GM18909 (cell line): ENCODE data around the gene PIK3IP1.
"Not testable (repeated sequence)": the region's sequence is repeated elsewhere in the genome, so short reads cannot be mapped to it uniquely, and the experiment has no call there.

ENCODE experiments used
- ATAC-seq: cut with Tn5 transposase; IDR thresholded peaks from one replicate; pipeline ENCODE4 v1.9.1; 2021; ENCODE audit warnings: mild to moderate bottlenecking; ENCODE audit not compliant: unreplicated experiment, poor library complexity

PIK3IP1 gene, protein sequence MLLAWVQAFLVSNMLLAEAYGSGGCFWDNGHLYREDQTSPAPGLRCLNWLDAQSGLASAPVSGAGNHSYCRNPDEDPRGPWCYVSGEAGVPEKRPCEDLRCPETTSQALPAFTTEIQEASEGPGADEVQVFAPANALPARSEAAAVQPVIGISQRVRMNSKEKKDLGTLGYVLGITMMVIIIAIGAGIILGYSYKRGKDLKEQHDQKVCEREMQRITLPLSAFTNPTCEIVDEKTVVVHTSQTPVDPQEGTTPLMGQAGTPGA

DNA sequence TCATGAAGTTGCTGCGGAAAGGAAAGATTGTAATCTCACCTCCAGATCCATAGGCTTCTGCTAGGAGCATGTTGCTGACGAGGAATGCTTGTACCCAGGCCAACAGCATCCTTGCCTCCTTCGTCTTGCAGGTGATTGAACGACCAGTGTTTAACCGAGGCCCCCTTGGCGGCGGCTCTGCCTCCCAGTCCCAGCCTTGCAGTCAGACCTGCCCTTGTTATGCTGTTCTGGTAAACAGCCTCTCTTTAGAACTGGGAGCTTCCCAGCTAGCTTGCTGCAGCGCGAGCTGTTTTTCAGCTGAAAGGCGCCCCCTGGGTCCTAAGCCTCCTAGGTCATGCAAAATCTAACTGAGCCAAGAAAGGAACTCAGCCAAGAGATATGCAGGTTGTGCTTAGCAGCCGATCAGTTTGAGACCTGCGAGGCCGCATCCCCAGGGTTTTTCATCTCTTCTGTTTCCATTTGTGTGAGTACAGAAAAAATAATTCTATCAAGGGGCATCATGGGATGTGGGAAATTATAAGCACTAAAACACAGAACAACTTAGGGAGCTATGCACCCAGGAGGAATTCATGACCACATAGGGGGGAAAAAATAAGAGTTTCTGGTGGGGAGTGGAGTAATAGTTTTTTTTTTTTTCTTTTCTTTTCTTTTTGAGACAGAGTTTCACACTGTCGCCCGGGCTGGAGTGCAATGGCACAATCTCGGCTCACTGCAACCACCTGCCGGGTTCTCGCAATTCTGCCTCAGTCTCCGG, at the start of gene PIK3IP1:
Gene PIK3IP1 (minus strand): TSS at position 253 of the 754 bp plus-strand sequence. CDS start 144 bp downstream, at position 109.
- no peak for ATAC-seq

DNA sequence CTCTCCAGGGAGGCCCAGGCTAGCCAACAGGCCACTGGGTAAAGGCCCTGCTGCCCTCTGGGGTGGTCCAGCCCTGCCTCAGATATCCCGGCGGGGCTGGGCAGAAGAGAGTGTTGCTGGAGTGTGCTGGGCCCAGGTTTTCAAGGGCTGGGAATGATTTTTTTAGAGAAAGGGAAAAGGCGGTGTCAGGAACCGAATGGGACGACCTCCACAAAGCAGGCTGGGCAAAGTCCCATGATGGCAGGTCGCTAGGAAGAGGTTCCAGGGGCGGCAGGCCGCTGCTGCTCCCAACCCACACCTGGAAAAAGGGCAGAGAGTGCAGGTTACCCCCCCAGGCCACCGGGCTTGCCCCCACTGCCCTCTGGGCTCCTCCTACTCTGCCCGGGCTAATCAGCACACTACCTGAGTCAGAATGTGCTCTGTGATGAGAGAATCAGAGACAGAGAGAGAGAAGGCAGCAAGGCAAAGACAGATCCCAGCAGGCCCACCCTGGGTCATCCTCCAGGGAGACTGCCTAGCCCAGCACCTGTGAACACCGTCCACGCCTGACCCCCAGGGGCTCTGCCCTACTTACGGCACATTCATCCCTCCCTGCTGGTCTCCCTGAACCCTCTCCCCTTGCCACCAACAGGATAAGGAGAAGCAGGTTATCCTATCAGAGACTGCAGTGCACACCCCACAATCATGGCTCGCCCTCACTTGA, 49.2 kb upstream of the PIK3IP1 start:
- no peak for ATAC-seq

DNA sequence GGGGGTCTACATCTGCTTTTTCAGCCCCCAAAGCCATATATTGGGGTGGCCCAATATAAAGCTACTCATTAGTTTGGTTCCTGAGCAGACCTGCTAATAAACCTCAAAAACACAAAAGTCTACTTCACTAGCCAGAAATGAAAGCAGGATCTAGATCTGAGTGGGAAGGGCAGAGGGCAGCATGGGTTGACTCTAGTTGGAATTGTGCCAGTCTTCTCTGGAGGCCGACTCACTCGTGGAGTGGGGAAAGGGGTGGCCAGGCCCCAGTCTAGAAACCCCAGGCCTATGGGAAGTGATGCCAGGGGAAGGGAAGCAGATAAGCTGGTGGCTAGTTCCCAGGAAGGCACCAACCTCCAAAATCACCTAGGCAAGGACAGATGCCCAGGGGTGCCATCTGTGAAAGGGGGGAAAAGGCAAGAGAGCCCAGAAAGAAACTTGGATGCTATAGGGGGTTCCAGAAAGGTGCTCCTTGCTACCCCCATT, 48.5 kb upstream of the PIK3IP1 start:
- no peak for ATAC-seq

DNA sequence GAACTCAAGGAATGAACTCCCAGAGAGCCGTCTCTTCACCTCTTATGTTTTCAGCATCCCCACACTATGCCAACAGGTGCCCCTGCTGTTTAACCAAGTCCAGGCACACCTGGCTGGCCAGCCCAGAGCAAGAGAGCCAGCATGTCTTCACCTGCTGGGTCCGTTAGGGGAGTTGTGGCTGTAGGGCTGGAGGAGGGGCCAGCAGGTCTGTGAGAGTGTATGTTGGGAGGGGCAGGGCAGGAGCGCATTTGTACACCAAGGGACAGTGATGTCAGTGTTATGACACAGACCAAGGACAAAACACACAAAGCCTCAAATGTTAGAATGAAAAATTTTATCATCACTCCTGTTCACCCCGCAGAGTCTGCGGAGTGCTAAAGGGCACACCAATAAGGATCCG, 48.1 kb upstream of the PIK3IP1 start:
- ATAC-seq, result no peak

DNA sequence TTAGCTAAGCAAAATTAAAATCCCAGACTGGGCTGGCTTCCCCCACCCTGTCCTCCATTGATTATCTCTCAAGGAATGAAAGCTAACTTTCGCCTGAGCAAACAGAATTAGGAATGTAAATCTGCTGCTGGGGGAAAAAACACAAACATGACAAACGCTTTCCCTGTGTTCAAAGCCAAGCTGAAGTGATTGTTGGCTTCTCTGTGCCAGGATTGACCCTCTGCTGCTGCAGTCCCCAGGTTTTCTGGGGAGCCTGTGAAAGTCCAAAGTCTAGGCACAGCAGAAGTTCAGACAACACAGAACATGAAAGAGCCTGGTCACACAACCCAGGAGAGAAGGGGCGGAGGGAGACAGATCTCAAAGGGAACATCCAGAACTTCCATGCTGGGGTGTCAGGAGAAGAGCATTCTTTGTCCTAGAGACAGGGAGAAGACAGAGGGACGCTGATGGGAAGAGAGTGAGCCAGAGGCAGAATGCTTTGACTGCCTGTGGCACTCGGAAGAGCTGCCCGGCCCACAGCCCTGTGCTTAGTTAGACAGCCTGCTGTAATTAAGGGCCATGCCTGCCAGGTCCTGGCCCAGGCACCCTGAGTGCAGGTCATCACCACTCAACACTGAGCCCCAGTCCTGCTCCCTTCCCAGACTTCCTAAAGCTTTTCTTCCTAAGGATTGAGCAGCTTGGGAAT, 47.0 kb upstream of the PIK3IP1 start:
- ATAC-seq, result no peak

DNA sequence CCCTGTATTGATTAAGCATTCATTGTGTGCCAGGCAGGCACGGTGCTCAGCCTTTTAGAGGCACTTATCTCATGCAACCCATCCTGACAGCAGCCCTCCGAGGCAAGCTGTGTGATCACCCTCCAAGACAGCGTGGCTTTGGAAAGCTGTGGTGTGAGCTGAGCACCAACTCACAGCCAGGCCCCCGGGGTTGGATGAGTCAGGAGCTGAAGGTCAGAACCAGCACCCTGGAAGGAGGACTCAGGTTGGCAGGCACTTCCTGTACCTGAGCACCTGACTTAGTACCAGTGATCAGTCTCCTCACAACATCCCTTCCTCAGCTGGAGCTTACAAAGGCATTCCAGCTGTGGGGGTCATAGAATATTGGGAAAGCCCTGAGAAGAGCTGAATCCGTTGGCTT, 44.9 kb upstream of the PIK3IP1 start:
- no peak for ATAC-seq

DNA sequence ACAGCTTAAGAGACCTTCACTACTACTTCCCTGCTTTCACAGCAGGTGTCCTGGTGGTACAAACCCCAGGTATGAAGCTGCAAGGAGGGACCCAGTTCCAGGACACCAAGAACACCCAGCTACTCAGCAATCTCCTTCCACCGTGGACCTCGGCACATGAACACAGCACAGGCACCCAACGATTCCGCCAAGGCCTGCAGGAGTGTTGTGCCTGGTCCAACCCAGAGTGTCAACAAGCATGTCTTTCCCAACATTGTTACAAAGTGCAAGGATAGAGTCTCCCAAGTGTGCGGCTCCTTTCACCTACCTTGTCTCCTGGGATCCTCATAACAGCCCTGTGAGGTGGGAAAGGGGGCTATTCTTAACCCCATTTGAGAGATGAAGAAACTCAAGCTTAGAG, 42.0 kb upstream of the PIK3IP1 start:
- ATAC-seq, result no peak

DNA sequence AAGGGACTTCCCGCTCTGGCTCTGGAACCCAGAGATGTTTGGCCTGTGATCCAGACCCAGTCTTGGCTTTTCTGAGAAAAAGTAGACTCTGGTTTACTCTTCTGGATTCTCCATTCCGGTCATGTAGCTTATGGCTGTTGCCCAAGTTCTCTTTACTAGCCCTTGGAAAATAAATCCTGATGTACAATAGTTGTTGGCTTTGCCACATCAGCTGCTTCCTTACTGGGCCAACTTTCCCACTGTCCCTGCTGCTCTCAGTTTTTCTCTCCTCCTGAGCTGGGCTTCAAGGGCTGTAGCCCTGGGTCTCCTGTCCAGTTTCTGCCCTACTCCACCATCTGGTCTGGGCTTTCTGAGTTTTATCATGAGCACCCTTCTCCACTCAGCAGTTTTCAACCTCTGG, 41.4 kb upstream of the PIK3IP1 start:
- no peak for ATAC-seq

DNA sequence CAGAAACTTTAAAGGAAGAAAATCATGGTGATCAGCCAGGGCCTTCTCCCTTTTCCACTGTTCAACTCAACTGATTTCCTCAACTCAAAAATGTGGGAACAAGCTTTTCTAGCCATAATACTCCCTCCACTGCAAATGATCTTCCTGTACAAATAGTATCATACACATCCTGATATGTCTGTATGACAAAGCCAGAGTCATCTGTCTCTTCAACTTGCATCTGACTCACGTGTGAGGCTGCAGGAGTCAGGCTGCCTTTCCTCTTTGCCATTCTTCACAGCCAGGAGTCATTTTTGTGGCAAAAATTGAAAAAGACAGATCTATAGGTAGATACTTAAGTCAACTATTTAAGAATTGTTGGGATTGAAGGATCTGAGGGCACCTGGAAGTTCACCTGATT, 40.6 kb upstream of the PIK3IP1 start:
- no peak for ATAC-seq

DNA sequence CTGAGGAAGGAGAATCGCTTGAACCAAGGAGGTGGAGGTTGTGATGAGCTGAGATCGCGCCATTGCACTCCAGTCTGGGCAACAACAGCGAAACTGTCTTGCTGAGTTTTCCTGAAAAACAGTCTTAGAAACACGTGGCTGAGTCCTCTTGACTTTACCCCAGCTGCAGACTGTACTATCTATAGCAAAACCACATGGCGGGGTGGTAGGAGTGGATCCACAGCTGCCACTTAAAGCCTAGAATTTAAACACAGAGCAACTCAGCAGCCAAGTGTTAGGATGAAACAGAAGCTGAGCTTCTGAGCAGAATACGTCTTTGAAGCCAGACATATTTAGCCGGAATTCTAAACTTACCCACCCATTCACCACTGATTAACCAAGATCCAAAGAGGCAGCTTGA, 39.7 kb upstream of the PIK3IP1 start:
- ATAC-seq, result no peak

DNA sequence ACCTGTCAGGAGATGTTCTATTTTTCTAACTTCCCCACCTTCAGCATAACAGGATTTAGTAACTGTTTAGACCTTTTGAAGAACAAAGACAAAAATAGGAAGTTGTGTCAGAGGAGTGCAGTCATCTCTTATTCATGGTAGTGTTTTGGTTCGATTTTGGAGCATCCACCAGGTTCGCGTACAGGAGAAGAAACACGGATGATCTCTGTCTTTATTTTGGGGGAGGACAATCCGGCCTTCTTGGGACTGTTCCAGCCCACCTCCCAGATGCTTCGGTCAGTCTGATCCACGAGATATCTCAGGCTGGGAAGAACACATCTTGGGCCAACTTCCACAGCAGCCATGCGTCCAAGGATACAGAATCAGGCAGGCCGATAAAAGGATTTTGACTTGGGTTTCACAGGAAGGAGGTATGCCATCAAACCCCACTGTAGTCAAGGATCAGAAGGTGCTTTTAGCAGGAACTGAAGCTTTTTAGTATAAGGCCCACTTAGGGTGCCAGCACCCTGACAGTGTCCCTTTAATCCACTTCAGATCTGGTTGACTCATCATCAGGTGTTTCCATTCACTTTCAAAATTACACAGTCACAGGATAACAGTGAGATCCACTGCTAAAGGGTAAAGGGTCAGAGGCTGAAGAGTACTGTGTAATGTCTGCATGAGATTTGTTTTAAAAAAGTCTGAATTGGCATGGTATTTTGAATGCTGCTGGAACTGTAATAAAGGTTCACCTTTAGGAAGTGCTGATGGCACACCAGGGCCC, 37.3 kb upstream of the PIK3IP1 start:
- ATAC-seq, result no peak

DNA sequence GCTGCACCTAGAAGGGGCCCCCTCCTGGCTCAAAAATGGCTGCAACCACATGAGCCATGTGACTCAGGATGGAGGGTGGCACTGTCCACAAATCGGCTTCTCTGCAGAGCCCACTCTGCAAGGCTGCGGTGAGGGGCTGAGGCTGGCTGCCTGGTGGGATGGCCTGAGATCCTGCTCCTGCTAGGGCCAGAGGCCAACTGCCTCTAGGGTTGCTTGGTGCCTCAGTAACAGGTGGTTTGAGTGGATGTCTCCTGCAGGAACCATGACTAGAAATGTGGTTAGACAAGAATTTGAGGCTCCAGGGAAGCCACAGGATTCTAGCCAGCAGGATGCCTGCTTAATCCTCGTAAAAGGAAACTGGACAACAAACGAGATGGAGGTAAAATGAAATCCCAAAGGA, 36.7 kb upstream of the PIK3IP1 start:
- no peak for ATAC-seq

DNA sequence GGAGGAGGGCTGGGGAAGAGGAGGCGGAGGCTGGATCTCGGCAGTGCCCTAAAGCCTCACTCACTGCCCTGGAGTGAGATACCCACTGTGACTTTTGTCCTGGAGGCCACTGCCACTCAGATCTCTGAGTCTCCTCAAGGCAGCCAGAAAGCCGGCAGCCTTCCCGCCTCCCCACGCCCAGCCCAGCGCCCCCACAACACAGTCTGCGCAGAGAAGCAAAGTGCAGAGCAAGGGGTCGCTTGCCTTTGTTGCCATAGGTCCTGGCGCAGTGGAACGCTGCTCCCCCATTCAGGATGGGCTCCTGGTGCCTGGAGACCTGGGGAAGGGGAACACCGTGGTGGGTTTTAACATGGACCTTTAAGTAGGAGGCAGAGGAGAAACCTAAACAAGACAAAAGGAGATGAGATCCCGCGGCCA, 36.3 kb upstream of the PIK3IP1 start:
- no peak for ATAC-seq

DNA sequence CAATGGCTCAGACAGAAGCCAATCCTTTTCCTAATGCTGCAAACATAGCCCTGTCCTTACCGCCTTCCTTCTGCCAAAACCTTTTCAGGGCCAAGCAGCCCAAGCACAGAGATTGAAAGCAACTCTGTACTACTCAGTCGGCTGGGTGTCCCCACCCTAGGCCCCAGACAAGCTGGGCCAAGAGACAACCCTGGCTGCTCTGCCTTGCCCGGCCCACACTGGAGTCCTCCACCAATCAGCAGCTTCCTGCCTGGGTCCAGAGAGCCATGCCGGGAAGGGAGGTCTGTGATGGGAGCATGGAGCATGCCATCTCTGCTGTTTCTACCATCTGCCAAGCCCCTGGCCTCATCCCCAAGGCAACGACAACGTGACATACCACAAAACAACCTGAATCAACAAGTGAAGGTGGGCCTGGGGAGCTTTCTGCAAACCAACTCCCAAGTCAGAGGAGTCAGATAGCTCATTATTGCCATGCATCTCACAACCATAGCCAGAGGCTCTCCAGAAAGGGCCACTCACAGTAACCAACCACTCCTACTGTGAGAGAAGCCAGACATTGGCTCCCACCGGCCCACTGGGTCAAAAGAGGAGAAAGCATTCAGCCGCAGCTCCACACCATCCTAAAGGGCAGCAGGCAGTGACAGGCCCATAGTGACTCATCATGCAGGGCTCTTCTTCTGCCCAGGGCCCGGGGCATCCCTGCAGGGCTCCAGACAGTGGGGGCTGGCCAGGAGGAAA, 35.7 kb upstream of the PIK3IP1 start:
- ATAC-seq, result no peak

DNA sequence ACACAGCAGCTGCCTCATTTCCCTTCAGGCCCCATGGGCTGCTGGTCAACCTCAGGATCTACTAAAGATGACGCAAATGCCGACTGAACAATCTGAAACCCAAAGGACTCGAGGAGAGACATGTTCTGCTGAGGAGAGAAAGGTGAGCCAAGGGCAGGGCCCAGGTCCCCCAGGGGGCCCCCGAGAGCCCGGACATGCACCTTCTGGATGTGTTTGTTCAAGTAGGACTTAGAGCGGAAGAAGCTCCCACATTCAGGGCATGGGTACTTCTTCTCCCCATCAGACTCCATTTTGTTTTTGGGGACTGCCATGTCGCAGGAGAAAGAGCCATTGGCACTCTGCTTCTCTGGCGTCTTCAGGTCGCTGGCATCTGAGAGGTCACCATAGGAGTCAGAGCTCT, 34.6 kb upstream of the PIK3IP1 start:
- ATAC-seq, result no peak

DNA sequence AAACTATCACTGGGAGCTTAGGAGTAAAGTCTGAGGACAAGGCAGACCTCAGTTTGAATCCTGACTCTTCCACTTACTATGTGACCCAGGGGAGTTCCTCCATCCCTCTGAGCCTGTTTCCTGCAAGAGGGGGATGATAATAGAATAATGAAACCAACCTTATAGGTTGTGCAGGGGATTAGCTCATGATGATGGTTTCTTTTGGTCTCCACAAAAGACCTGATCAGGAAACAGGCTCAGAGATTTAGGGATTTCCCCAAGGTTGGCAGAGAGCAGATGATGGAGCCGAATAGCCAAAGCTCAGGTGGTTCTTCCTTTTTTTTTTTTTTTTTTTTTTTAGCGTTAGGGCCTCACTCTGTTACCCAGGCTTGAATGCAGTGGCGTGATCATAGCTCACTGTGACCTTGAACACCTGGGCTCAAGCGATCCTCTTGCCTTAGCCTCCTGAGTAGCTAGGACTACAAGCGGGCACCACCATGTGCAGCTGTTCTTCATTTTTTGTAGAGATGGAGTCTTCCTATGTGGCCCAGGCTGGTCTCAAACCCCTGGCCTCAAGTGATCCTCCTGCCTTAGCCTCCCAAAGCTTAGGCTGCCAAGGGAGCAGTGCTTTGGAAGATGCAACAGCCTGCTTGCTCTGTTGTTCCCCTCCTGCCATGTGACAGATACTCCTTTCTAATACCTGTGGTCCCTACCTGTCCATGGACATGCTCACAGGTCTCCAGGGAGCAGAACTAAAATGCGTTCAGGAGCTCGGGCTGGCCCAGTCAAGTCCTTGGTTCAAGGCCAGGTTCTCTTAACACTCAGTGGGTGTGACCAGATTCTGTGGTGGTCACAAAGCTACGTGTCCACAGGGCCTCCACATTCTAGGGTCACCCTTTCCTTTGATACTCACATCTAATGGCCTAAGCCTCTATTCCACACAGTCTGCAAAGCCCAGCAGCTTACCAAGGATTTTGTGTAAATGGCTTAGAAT, 31.6 kb upstream of the PIK3IP1 start:
- ATAC-seq, result no peak

DNA sequence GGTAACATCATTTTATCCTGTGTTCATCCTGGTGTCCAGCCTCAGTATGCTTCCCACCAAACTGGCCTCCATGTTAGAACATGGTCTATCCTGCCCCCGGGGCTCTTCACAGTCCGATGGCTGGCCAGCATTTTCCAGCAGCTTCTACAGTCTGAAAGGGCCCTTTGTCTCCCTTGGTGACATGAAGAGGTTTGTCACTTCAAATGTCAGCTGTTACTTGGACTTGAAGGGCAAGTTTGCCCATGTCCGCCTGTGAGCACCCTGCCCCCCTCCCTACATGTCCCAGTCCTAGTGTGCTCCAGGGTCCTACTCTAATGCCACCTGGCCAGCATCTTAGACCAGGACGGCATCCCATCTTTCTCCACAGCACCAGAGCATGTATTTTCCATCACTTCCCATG, 29.1 kb upstream of the PIK3IP1 start:
- ATAC-seq, result no peak

DNA sequence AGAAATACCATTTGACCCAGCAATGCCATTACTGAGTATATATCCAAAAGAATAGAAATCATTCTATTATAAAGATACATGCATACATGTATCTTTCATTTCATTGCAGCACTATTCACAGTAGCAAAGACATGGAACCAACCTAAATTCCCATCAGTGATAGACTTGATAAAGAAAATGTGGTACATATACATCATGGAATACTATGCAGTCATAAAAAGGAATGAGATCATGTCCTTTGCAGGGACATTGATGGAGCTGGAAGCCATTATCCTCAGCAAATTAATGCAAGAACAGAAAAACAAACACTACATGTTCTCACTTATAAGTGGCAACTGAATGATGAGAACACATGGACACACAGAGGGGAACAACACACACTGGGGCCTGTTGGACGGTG, 21.9 kb upstream of the PIK3IP1 start:
- ATAC-seq, result not testable (repeated sequence)
